GM21360 (cell line): Measurements from ENCODE around the gene PRR33.
"Not testable (repeated sequence)": the region's sequence is repeated elsewhere in the genome, so short reads cannot be mapped to it uniquely, and the experiment has no call there.

Source experiments
- ATAC-seq: cut with Tn5 transposase; IDR thresholded peaks from one replicate; pipeline ENCODE4 v1.9.1; 2021; ENCODE audit warnings: mild to moderate bottlenecking, moderate library complexity; ENCODE audit not compliant: unreplicated experiment

The PRR33 gene

DNA sequence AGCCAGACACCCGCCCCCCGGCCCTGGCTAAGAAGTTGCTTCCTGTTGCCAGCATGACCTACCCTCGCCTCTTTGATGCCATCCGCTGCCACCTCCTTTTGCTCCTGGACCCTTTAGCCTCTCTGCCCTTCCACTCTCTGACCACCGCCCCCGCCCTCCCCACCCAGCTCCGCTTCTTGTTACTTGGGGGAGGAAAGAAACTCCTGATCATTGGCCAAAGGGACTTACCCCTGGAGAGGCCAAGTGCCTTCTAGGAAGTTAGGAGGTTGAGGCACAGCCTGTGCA, at the start of gene PRR33:
Gene PRR33 (minus strand): TSS at position 65 of the 285 bp plus-strand sequence. CDS start 1,311 bp downstream, outside the sequence.
- ATAC-seq: no peak

DNA sequence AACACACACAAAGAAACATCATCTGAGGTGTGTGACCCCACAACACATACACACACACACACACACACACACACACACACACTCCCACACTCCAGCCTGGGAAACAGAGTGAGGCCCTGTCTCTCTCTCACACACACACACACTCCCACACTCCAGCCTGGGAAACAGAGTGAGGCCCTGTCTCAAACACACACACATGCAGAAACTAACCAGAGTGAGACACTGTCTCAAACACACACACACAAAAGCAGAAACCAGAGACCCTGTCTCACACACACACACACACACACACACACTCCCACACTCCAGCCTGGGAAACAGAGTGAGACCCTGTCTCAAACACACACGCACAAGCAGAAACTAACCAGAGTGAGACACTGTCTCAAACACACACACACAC, 48.1 kb upstream of the PRR33 start:
- ATAC-seq: not testable (repeated sequence)

DNA sequence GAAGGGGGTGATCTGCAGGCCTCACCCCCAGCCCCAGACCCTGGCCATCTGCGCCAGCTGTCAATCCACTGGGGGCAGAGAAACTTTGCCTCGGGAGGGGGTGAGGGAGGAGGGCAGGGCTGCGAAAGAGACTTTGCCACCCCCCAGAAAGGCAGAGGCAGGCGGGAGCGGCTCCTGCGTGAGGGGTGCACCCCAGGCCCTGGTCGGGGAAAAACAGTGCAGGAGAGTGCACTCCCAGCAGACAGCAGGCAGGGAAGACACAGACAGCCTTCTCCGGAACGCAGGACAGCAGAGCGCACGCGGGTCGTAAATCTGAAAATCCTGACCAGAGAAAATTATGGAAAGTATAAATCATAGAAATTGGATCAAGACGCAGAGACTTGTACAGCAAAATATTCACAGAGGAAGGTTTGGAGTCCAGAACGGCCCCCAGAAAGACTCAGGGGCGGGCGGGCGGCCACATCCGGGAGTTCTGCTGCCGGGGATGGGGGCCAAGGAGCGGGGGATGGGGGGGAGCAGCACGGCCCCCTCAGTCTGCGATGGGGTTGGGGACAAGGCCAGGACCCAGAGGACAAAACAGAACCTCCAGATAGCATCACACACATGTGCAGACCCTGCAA, 47.4 kb upstream of the PRR33 start:
- no peak for ATAC-seq

DNA sequence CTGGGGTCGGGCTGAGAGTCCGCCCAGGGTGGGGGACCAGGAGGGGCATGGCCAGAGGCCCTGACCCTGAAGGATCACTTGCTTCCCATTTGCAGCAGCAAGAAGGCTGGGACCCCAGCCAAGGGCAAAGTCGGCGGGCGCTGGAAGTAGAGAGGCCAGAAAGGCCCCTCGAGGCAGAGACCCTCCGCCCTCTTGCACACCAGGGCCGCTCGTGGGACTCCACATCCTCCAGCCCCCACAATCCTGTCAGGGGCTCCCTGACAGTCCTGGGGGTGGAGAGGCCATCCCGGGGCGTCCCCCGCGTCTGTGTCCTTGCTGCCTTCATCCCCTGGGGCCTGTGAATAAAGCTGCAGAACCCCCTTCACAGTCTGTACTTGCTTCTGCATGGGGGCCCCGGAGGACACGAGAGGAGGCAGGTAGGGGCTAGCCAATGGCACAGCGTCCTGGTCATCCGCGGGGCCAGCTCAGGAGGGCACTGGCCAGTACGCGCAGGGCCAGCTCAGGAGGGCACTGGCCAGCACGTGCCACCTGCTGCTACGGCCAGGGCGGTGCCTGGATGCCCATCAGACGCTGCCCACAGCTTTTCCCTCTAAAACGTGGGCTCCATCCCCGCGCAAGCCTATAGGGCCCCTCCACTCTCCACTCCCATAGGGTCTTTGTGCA, 46.8 kb upstream of the PRR33 start:
- ATAC-seq: no peak

DNA sequence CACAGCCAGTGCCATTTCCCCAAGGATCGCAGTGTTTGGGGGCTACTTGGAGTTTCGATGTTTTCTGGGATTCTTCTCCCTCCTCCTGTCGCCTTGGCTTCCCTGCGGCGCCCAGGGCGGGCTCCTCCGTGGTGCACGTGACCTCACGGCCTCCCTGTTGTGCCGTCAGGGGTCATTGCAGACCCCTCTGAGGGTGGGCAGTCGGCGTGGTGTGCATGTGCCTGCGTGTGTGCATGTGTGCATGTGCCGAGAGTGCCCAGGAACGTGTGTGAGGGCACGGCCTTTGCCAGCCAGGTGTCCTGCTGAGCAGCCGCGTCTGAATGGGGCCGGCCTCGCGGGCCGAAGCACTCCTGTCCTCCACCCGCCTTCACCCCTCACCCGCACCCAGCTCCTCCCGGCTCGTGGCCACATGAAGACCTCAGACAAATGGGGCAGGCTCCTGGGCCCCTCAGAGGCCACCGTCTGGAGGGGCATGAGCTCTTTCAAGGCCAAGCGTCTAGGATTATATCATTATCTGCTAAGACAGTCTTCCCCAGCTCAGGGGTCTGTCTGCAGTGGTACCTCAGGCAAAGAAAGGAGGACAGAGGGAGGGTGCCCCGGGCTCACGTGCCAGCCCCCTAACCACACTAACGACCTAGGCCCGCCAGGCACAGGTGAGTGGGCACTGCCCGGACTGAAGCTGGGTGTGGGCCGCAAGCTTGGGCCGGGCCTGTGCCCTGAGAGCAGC, 46.1 kb upstream of the PRR33 start:
- ATAC-seq: no peak

DNA sequence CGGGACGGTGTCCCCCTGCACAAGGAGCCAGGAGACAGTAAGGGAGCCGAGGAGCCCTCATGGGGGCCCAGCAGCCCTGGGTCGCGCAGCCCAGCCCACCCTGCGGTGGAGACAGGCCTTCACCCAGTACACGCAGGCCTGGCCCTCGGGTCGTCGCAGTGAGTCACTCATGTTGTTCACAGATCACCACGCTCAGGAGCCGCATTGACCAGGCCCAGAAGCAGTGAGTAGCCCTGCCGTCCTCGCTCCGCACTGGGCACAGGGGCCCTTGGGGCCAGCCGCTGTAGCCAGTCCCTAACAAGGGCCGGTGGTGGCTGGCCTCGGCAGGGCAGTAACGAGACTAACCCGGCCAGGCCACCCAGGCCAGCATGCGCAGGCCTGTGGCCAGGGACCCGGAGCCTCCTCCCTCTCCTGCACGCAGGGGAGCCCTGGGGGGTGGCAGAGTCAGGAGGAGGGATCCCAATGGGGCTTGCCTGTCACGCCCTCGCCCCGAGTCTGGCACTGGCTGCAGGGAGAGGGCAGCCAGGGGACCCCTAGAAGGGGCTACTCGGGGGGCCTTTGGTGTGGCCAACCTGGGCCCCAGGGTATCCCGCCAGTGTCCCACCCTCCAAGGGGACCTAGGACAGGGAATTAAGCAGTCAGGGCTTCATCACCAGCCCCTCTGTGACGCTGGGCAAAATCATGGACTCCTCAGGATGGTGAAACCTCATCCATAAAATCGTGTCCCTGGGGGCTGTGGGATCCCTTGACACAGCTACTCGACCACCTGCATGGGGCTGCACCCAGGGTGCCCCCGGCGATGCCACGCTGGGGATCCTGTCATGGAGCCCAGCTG, 45.3 kb upstream of the PRR33 start:
- ATAC-seq: no peak

DNA sequence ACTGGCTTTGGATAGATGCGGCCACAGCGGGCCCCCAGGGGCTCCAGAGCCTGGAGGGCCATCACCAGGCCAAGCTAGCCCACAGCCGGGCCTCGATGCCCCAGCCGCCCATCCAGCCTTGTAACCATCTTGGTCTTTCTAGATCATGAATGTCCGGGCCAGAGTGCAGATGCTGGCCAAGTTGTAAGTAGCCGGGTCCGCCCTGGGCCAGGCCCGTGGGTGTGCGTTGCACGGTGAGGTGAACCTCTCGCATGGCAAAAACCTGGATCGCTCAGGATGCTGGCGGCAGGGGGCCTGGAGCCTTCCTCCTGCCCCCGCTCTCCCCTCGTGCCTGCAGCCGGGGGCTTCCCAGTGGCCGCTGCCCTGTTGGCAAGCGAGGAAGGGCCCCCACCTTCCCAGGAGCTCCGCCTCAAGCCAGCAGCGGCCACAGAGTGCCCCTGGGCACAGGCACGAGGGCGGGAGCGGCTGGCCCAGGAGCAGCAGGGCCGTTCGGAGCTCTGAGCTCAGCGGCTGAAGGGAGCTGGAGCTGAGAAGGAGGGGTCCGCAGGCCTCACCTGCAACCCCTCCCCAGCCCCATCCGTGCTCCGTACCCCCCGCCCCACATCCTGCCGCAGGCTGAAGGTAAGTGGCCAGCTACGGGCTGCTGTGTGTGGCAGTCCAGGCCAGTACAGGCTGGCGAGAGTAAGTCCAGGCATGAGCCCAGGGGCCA, 44.5 kb upstream of the PRR33 start:
- ATAC-seq: no peak

DNA sequence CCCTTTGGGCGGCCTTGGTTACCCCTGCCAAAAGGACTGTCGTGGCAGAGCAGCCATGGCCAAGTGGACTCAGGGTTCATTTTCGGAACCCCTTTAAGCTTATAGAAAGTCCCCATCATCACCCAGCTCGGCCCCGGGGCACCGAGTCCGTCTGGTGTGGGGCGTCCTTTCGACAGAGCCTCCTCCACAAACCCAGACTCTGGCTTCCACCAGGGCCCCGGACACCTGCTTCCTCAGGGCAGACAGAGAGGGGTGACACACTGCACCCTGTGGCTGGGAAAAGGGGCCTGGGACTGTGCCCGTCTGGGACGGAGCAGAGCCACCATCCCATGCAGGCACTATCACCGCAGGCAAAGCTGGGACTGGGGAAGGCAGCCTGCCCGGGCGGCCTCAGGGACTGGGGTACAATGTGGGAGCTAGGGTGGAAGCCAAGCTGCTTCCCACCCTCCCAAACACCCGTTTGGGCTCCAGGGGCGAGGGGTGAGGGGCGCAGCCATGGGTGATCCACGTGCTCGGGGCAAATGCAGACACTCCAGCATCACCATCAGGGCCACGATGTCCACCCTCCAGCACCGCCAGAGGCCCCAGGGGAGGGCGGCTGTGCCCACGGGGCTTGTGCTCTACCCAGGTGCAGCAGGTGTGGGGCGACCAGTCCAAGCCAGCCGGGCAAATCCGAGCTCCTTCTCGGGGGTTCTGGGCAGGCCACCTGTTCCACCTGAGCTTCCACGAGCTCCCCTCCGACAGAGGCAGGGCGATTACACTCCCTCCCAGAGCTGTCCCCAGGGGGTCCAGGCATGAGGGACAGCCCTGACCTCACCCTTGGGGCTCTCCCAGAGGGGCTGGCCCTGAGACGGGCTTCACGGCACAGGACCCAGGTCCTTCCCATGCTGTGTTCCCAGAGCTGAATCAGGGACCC, 43.7 kb upstream of the PRR33 start:
- ATAC-seq: no peak

DNA sequence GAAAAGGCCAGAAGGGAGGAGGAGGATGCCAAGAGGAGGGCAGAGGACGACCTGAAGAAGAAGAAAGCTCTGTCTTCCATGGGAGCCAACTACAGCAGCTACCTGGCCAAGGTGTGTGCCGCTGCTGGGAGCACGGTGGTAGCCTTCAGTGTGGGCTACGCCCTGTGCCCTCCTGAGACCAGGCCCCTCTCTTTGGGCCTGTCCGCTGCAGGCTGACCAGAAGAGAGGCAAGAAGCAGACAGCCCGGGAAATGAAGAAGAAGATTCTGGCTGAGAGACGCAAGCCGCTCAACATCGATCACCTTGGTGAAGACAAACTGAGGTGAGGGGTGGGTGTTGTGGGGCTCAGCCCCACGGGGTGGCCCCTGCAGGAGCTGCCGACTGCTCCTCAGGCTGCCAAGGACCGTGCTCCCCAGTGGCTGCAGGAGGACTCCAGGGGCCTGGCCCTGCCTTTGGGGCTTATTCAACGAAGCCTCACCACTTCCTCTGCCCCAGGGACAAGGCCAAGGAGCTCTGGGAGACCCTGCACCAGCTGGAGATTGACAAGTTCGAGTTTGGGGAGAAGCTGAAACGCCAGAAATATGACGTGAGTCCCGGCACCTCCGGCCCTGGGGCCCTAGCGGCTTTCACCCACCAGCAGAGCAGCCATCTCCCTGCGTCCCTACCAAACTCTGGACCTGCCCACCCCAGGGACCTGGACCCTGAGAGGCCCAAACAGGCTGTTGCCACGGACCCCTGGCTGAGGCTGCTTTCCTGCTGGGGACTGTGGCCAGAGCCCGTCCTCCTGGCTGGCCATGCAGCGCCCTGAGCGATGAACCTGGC, 42.9 kb upstream of the PRR33 start:
- no peak for ATAC-seq

DNA sequence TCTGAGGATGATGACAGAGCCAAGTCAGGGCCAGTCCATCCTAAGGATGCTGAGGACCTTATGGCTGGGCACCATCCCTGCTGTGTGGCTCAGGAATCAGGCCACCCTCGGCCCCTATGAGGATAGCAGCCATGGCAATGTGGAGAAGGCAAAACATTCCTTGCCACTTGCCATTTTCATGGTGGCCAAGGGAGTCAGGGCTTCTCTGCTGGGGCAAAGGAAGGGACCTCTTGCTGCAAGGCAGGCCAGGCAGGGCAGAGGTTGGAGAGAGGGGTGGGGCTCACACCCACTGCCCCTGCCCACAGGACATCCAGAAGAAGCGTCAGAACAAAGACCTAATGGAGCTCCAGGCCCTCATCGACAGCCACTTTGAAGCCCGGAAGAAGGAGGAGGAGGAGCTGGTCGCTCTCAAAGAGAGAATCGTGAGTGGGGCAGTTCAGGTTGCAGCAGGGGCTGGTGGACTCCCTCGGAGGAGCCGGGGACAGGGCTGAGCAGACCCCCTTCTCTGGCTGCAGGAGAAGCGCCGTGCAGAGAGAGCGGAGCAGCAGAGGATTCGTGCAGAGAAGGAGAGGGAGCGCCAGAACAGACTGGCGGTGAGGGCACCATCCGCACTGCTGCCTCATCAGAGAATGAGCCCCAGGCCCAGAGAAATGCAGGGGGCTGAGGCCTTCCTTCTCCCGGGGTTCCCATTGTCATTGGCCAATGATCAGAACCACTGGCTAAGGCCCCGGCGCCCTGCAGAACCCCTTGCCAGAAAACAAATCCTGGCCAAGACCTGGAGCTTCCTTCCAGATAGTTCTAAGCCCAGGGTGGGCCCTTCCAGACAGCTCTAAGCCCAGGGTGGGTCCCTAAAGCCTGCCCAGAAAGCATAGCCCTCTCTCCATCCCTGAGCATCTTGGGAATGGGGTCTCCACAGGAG, 42.0 kb upstream of the PRR33 start:
- no peak for ATAC-seq

DNA sequence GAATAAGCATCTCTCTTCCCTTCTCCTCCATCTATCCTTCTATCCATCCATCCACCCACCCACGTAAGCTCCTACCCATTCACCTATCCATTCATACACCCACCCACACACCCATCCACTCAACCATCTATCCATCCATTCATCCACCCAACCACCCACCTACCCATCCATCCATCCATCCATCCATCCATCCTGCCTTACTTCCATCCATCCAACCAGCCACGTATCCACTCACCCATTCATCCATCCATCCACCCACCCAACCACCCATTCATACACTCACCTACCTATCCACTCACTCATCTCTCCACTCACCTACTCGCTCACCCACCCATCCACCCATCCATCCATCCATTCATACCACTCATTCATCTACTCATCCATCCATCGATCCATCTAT, 41.0 kb upstream of the PRR33 start:
- ATAC-seq: no peak

DNA sequence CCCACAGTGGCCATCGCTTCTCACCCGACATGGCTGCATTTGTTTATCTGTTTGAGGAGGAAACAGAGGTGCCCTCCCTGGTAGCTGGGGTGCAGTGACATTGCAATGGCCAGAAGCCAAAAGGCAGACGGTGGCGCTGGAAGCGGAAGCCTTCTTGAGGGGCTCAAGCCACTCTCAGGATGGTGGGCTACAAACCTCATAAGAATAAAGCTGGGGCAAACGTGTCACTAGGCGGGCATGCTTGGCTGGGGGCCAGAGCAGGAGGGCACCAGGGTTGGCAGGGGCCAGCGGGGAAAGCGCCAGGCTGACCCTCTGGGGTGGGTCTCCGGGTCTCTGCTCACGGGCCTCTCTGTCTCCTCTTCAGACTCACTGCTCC, 40.4 kb upstream of the PRR33 start:
- no peak for ATAC-seq

DNA sequence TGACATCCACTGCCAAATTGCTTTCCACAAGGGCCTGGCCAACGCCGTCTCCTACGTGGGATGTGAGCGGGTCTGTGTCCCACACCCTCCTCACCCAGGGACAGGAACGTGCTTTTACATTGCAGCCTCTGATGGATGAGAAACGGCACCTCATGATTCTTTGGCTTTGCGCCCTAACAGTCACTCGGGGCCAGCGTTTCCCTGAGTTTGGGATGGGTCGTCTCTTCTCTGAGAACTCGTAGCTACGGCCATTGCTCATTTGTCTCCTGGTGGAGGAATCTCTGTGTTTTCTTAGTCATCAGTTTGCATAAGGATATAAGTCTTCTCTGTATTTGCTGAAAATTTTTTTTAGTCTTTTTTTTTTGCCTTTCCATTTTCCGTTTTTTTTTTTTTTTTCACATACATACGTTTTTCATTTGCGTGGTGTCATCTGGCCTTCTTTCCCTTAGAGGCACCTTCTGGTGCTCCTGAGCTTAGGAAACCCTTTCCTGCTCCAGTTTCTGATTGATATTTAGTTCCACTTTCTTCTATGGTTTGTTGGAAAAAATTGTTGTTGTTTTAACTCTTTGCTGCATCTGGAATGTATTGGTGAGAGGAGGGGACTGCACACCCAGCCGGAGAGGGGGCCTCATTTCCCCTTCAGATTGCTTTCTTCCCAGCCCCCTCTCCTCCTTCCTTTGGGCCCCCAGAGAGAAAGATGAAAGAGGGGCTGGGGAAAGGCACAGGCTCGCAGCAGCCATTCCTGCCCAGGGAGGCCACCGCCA, 39.8 kb upstream of the PRR33 start:
- no peak for ATAC-seq

DNA sequence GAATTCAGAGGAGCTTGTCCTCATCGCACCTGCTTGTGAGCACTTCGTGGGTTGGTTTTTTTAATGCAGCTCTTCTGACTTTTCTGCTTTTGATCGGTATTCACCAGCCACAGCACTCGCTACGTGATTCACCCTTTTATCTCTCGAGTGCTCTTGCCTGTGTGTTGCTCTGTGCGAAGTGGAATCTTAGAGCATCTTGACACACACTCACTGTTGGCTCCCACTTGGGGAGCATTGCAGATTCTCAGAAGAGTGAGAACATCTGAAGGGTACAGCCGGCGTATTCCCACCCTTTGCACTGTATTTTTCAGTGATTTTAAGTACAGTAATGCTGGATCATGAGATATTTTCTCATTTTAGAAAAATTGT, 38.8 kb upstream of the PRR33 start:
- ATAC-seq: no peak

DNA sequence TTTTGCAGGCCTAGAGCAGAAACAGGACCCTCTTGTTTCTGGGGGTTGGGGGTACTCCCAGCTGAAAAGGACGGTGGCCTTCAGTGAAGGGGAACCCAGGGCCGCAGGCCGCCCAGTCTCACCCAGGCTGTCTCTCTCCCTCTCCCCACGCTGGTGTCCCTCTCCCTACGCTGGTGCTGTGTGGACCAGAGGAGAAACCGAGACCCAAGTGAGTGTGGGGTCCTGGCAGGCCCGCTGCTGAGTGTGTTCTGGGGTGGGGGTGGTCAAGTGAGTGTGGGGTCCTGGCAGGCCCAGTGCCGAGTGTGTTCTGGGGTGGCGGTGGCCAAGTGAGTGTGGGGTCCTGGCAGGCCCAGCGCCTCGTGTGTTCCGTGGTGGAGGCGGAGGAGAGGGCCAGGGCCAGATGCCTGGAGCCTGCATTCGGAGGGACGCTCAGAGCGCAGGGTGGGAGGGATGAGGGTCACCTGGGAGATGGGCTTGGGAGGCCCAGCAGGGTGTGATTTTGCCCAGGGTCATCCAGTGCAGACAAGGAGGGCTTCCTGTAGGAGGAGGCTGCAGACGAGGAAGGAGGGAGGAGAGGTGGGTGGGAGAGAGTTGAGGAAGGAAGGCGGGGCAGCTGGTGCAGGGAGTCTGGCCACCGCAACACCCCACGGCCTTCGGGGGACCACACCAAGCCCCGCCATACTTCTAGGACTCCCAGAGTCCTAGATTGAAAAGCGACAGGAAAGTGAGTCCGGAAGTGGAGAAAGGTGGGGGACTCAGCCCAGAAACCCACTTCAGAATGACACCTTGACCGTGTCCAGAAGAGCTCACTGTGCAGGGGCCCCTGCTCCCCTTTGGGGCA, 38.1 kb upstream of the PRR33 start:
- no peak for ATAC-seq

DNA sequence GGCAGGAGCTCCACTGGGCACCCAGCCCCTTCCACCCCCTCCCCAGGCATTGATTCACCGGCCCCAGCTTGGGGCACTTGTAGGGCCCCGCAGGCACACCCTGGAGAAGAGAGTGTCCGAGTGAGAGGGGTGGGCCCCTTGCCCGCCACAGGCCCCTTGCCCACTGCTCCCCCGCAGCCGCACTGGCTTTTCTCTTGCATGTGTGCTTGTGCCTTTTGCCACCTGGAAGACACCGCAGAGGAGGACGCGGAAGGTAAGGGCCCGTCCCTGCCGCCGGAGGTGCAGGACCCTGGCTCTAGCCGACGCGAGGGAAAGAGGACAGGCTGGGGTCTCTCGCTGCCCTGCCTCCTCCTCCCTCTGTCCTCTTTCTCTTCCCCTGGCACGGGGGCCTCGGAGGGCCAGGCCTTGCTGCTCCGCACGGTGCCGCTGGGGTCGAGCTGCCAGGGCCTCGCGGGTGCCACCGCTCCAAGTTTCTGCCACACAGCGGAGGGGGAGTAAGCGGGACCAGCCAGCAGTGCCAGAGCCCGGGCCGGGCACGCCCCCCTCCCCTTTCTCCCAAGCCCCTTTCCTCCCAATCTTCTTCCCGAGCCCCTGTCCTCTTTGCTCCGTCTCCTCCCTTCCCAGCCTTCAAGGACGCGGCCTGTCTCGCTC, 37.3 kb upstream of the PRR33 start:
- ATAC-seq: no peak
